GM20431 (cell line): Measurements from ENCODE around the gene DLG2.

ENCODE experiments used
- in situ Hi-C: fragments of 300-500 bp; cut with MseI, MboI; formaldehyde crosslinking; loops from one replicate; pipeline ENCODE4 v1.15.0; 2020; ENCODE audit warnings: low sequenced_read_pairs; ENCODE audit not compliant: unreplicated experiment

DLG2 gene

DNA sequence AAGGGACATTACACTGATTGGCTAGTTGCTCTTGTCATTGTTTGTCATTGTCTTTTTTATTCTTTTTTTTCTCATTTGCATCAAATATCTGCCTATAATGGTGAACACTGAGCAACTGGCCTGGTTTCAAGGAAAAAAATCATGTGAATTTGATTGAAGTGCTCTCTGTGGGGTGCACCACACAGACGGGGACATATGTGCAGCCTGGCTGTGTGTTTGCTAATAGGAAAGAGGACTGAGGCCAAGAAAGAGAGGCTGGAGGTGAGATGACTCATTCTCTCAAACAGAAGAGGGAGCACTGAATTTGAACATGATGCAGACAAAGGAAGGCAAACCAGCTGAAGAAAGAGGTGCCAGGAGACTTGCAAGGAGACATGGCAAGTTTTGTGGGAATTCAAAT lies 1656.1 kb downstream of the DLG2 start:
- in situ Hi-C loops, result no loop called here

- in situ Hi-C loops, result no loop called here
Measured at GRCh38 chr11:83970061-83970671, 1657.0 kb downstream of the DLG2 start.

DNA sequence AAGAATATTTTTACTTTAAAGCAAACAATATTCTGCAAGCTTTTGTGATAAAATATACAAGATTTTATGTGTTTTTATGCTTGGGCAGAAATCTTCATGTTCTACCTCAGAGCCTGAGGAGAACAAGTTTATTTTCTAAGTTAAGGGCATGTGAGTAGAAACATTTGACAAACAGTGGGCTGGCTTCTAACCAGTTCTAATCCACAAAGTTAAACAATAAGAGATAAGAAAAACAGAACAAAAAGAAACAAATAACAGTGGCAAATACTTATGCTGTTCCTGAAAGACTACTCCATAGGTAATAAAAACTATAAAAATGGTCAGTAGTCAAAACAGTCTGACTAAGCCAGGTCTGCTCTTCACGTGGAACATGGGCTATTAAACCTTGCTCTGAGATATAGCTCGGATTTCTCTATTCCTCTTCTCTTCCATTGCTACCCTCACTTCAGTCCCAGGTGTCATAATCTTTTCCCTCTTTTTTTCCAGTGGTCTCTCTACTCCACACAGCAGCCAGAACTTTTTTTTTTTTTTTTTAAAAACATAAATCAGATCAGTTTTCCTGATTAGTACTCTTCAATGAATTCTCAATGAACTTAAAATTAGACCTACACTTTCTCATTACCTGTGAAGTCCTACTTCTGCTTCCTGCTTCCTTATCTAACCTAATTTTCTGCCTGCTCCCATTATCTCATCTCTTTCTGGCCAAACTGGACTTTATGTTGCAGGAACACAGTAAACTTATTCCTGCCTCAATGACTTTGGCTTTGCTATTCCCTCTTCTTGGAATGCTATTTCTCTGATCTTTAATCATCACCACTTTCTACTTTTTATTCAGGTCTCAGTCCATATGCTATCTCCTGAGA lies 1669.9 kb downstream of the DLG2 start:
- in situ Hi-C loops, result no loop called here

DNA sequence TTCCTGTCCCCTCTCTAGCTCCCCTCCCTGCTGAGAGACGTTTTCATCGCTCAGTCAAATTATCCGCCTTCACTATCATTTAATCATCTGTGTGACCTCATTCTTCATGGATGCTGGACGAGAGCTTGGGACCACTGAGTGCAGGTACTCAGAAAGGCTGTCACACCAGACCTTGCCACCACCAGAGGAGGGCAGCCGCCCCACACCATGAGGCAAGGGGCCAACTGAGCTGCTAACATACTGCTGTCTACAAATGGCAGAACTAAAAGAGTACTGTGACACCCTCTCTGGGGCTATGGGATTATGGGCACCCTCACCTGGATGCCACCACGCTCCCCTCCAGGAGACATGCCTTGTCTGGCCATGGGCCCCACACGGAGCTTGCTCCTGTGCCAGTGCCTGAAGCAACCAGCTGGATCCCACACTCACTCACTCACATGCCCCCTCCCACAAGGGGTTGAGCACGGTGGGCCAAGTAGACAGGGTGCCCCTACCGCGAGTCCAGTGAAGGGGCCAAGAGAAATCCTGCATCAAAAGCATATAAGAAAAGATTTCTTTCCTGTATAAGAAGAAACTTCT lies 1670.9 kb downstream of the DLG2 start:
- in situ Hi-C loops, result no loop called here

GRCh38 chr11:83954780-83955179 lies 1672.4 kb downstream of the DLG2 start:
- in situ Hi-C loops, result no loop called here

DNA sequence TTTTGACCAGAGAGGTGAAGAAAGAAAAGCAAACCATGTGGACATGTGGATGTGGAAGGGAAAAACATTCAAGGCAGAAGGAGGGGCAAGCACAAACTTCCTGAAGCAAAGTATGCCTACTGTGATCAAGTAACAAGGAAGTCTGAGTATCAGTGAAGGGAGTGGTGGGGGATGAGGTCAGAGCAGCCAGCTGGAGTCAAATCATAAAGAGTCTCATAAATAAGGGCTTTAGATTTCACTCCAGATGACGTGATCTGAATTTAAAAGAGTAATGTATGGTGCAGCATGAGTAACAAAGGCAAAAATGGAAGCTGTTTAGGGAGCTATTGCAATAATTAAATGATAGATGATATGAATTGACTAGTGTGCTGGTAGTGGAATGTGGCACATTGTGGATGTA lies 1675.6 kb downstream of the DLG2 start:
- in situ Hi-C loops, result no loop called here

DNA sequence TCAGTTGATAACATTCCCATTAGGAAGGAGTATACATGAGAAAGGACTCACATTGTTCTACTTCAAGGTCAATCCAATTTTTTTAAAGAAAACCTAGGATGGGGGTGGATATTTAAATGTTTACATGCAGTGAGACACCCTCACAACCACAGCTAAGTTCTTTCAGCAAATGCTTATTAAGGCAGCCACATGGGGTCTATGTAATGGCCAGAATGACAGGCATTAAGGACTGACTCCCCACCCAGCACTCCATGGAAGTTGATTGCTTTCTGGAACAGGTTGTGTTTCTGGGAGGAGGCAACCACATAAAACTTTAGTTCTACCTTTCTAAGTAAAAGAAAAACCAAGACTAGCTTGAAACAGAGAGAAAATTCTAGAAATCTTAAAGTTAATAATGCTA lies 1678.9 kb downstream of the DLG2 start:
- in situ Hi-C loops, result no loop called here

GRCh38 chr11:83945976-83946375 lies 1681.2 kb downstream of the DLG2 start:
- in situ Hi-C loops, result no loop called here

- in situ Hi-C loops, result no loop called here
Measured at GRCh38 chr11:83941050-83941449, 1686.1 kb downstream of the DLG2 start.

DNA sequence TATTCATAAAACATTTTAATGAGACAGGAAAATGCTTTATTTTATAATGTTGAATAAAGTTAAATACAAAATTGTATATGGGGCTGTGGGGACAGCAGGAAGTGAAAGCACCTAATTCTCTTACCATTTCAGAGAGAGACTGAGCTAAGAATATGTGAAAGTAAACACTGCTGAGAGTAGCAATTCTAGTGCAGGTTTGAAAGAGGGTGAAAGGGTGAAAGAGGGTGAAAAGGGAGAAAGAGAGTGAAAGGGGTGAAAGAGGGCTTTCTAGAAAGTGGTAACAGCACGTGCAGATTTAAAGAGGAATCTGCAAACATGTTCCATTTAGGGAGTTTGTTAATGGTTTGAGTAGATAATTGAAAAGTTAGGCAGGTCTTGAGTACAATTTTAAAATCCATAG lies 1689.0 kb downstream of the DLG2 start:
- in situ Hi-C loops, result no loop called here

- in situ Hi-C loops, result no loop called here
Measured at GRCh38 chr11:83933008-83933407, 1694.1 kb downstream of the DLG2 start.

- in situ Hi-C loops, result no loop called here
Measured at GRCh38 chr11:83927422-83927821, 1699.7 kb downstream of the DLG2 start.

DNA sequence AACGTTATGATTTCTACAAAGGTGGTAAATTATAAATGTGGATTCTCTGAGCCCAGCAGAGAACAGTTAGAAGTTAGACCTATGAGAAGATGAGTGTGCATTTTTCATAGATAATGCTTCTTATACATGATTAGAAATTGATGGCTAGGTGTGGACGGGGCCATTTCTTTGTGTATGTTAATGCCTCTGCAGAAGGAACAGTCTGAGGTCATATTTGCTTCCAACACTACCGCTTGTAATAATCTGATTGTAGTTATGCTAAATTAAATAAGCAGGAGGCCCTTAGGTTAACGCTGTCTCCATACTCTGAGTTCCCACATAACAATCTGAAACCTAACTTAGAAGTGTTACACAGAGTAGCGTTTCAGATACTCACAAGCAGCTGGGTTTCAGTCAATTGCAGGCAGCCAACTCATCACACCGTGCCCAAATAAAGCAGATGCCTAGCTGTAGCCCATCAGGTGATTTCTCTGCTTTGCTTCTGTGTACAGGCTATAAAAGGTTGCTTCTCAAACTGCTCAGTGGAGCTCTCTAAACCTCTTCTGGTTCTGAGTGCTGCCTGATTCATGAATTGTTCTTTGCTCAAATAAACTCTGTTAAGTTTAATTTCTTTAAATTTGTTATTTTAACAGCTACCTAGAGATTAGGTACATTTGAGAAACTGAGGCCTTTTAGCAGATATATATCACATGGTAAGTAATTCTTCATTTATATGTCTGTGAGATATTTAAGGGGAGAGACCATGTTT lies 1702.2 kb downstream of the DLG2 start:
- in situ Hi-C loops, result no loop called here

- in situ Hi-C loops, result no loop called here
Measured at GRCh38 chr11:83923961-83924360, 1703.2 kb downstream of the DLG2 start.

GRCh38 chr11:83922953-83923352 lies 1704.2 kb downstream of the DLG2 start:
- in situ Hi-C loops, result no loop called here

DNA sequence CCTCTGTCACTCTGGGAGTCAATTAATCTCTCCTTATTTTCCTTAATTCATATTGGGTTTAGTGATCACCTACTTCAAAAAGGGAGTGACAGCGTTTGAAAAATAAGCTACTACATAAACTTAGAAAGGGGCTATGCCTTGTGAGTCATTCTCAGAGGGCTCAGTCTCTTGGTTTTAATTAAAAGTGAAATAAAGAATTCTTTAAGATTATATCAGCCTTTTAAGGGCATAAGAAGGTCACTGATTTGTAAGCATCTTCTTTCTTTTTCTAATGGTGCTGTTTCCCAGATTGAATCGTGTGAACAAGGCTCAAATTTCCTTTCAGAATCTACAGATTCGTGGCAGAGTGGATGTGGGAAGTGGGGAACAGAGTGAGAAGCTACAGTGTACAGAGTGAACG lies 1704.8 kb downstream of the DLG2 start:
- in situ Hi-C loops, result no loop called here

GRCh38 chr11:83921447-83922192 lies 1705.5 kb downstream of the DLG2 start:
- in situ Hi-C loops, result no loop called here

DNA sequence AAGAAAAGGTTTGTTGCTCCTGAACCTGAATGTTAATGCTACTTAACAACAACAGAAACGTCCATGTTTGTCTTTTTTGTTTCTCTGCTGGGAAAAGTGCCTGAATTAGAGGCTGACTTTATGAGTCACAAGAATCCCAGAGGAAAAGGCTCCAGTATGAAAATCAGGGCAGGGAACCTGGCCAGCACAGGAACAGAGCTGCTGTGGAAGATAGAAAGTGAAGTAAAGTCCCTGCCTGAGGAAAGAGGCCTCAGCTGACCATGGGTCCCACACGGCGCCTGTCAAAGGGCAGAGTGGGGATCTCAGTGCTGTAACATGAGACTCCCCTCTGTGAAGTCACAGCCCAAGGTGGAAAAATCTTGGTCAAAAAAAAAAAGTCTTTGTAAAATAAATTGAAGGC lies 1708.7 kb downstream of the DLG2 start:
- in situ Hi-C loops, result no loop called here

- in situ Hi-C loops, result no loop called here
Measured at GRCh38 chr11:83914995-83915394, 1712.1 kb downstream of the DLG2 start.
